Measurements from ENCODE around the gene TRDMT1. TPM values are rescaled to one million over a fixed set of nuclear protein-coding genes. Genes with fewer than 3 reads are reported as not detected.

Gene TRDMT1
- total RNA-seq, 1 experiment from 2014 or later: 20.2 TPM

DNA sequence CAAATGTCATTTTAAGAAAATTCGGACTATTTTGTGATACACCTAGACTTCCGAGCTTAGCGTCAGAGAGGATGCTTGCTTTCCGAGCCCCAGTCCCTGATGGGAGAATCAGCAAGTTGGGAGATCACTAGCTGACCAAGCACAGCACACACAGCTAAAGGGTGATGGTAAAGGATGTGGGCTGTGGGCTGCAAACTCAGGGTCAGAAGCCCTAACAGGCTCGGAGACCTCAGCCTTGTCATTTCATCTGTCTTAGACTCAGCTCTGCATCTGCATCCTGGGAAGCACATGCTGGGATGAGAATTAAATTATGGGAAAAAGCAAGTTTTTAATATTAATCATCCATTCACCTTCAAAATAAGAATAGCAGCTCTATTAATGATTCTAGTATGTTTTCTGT is 75.1 kb downstream of the TRDMT1 start:
- H2BK120ac ChIP-seq (ENCODE audit: low read depth, low read length, poor library complexity, severe bottlenecking): no peak overlapping the region
- H3T11ph ChIP-seq (ENCODE audit: low read length): no peak overlapping the region
- DNase-seq: no peak
- H3K79me1 ChIP-seq (ENCODE audit: insufficient read depth, low read depth, low read length, poor library complexity, severe bottlenecking): no peaks in the 10 kb centered on the region
- no peak overlapping the region for H2BK12ac ChIP-seq (ENCODE audit: insufficient read length, low read depth, low read length)
- TF ChIP-seq CTCF (conservative IDR thresholded peaks at IDR 0.05): no peak
- no peak overlapping the region for H3K4ac ChIP-seq (ENCODE audit: low read depth, low read length)
- no peak overlapping the region for H4K91ac ChIP-seq (ENCODE audit: insufficient read length, low read depth, low read length)
- H3K27ac ChIP-seq (ENCODE audit: insufficient read length, low read depth, low read length): no peak overlapping the region
- no peaks in the 10 kb centered on the region for H3K9me3 ChIP-seq (ENCODE audit: control insufficient read depth, low read depth, low read length)
- no peak overlapping the region for H3K4me3 Mint-ChIP-seq
- no peaks in the 10 kb centered on the region for H3K27me3 Mint-ChIP-seq (ENCODE audit: low read depth)
- no peak overlapping the region for H4K5ac ChIP-seq (ENCODE audit: insufficient read length, low read depth, low read length)
- H3K4me1 Mint-ChIP-seq: peaks cover 16 to 20% of the 10 kb centered on the region in 2 experiments
- no peak overlapping the region for H2AFZ ChIP-seq (ENCODE audit: low read length)
- no CpG with 5 or more reads among the region's 5 CpGs for WGBS (ENCODE audit: extremely low coverage, insufficient read length, low lambda C conversion rate)
- no peak overlapping the region; a peak in 1 of 7 replicates for H3K27ac Mint-ChIP-seq
- H3K4me1 ChIP-seq (ENCODE audit: insufficient read depth, low read length): no peaks in the 10 kb centered on the region; the same call in 1 of the 2 replicates
- H3K9me3 Mint-ChIP-seq: no peaks in the 10 kb centered on the region
- no peak overlapping the region for H2BK15ac ChIP-seq (ENCODE audit: low read depth, low read length)
- H4K20me1 ChIP-seq (ENCODE audit: control insufficient read depth, insufficient read depth, insufficient read length): no peaks in the 10 kb centered on the region
- no peaks in the 10 kb centered on the region for H3K23me2 ChIP-seq (ENCODE audit: insufficient read length, low read depth, low read length, poor library complexity, severe bottlenecking)
- no peak overlapping the region for H3K14ac ChIP-seq (ENCODE audit: insufficient read depth, low read length)
- no peaks in the 10 kb centered on the region for H3K79me2 ChIP-seq (ENCODE audit: insufficient read depth, low read length)
- no peaks in the 10 kb centered on the region for H3K36me3 Mint-ChIP-seq (ENCODE audit: insufficient read depth in 1 of 3, low read depth in 3 of 3)
- H3K9ac ChIP-seq (ENCODE audit: extremely low read depth, insufficient read length, low read length): no peak overlapping the region
- H3K18ac ChIP-seq (ENCODE audit: insufficient read length, low read depth, low read length): no peak overlapping the region
- no peak overlapping the region for H3K23ac ChIP-seq (ENCODE audit: insufficient read length, low read depth, low read length)
- H2AK5ac ChIP-seq (ENCODE audit: insufficient read length, low read length): no peak overlapping the region
- no peak overlapping the region for H2BK5ac ChIP-seq (ENCODE audit: insufficient read length, low read length)
- H3K56ac ChIP-seq (ENCODE audit: insufficient read length, low read depth, low read length): no peak overlapping the region
- H3K4me2 ChIP-seq (ENCODE audit: insufficient read depth, insufficient read length, low read length): no peak overlapping the region
- no peak overlapping the region for H2BK20ac ChIP-seq (ENCODE audit: low read depth, low read length, poor library complexity, severe bottlenecking)
- H4K8ac ChIP-seq (replicated peaks; ENCODE audit: insufficient read length, low read depth, low read length): no peak overlapping the region
- H3K27me3 ChIP-seq (ENCODE audit: insufficient read depth, low read length): no peaks in the 10 kb centered on the region

Measured in H9 (cell line).